IPS-NIHi7 (cell line): ENCODE results near the gene VSX2.
A peak's percentile ranks its signal among the peaks of the same experiment; 100 is the strongest.

Experiments used
- DNase-seq: peaks from one replicate; pipeline ENCODE4 v3.0.0; 2012; ENCODE audit warnings: mixed read lengths; ENCODE audit errors: extremely low spot score

Gene VSX2

DNA sequence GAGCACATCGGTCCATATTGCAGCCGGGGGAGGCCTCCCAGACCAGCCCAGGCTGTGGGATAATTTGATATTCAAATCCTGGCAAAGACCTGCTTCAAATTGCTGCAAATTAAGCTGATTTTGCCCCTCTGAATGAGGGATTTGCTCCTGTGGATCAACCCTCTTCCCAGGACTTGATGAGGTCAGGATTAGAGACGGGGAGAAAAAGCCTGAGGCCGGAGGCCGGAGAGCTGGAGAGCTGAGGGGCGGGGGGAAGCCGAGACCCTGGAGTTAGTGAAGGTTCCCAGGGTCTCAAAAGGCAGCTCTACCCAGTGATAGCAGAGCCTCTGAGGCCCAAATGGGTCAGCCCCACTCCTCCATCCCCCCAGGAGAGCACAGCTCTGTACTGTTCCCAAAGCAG lies 17.5 kb upstream of the VSX2 start:
- DNase-seq: no peak

DNA sequence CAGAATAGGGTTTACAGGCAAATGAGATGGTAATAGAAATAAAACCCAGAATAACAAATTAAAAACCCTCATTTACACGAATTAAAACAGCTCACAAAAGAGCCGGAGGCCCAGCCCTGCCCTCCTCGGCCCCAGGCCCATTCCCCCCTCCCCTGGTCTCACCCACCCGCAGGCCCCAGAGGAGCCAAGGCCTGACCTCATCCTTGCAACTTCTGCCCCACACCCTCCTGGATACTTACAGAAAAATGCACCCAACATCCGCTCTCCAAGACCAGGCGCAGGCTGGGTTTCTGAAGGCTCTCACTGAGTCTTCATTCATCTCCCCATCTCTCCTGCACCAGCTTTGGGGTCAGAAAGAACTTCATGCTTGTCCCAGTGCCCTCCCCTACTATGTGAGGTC lies 16.2 kb upstream of the VSX2 start:
- no peak for DNase-seq

DNA sequence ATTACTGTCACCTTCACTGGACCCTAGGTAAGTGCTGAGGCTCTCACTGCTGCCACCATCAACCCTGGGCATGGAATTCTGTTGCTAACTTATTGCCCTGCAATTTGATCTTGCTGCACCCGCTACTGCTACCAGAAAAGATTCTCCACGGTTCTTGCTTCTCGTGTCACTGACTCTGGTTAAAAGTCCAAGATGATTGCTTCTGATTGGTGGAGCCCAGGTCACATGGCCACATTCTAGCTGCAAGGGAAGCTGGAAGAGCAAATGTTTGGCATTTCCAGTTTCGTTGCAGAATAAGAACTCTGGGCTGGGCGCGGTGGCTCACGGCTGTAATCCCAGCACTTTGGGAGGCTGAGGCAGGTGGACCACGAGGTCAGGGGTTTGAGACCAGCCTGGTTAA lies 7.5 kb upstream of the VSX2 start:
- DNase-seq: no peak

DNA sequence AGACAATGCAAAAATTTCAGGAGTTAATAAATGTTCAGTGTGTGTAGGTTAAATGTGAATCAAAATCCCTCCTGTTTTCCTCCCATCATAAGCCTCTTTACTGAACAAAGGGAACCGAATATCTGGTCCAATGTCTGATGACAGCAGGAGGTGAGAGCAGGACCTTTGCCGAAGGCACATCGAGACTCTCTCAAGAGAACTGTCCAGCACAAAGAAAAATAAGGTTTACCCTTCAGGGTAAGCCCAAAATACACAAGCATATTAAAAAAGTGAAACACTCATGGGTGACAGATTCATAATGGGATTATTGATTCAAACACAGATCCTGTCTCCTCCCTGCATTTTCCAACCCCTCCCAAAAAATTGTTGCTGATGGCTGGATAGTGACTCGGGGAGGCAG lies 4.2 kb upstream of the VSX2 start:
- no peak for DNase-seq

DNA sequence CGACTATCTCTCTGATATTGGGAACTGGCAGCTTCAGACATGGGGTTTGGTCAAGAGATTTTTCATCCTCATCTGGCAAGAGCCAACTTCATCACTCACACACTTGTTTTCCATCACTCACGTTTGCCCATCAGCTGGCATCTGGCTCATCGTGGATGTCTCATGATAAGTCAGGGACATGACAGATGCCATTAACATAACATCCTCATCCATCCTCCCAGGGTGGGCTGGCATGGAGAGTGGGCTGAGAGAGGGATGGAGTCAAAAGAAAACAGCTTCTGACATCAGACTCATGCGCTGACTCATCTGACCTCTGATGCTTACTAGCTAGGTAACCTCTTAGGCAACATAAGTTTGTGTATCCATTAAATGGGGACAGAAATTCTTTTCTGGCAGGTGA lies 1.8 kb upstream of the VSX2 start:
- DNase-seq: no peak

DNA sequence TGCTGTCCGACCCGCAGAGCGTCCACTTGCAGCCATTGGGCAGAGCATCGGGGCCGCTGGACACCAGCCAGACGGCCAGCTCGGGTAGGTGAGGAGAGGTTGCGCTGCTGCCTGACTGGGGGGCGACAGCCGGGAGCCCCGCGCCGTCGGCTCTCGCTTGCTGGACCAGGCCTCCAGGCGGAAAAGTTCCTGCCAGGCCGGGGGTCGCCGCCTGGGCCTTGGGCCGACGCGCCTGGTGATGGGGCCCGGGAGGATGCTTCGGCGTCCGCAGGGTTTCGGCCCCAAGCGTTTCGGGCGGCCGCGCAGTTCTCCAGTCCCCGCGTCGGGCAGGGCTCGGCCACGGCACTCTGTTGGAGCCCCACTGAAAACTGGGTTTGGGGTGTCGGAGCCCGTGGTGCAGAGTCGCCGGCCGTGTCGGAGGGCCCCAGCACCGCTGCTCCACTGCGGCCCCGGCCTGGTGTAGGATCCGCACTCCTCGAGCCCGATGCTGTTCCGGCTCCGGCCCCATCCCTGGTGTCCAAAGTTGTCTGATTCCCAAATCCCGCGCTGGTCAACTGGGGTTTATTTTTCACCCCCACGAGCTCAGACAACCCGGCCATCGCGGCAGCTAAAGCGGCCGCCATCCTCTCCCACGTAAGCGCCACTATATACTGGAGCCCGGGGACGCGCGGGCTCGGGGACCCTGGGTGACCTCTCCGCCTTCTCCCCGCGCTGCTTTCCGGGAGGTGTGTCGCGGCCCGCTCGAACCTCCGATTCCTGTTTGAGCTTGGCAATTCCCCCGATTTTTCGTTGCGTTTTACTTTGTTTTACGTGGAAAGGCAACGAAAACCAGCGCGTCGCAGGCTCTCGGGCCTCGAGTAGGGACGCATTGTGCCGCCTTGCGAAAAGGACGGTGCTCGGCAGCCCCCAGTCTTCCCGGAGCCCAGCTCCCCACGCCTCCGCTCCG lies 872 bp downstream of the VSX2 start:
- peak; percentile 44 for DNase-seq

DNA sequence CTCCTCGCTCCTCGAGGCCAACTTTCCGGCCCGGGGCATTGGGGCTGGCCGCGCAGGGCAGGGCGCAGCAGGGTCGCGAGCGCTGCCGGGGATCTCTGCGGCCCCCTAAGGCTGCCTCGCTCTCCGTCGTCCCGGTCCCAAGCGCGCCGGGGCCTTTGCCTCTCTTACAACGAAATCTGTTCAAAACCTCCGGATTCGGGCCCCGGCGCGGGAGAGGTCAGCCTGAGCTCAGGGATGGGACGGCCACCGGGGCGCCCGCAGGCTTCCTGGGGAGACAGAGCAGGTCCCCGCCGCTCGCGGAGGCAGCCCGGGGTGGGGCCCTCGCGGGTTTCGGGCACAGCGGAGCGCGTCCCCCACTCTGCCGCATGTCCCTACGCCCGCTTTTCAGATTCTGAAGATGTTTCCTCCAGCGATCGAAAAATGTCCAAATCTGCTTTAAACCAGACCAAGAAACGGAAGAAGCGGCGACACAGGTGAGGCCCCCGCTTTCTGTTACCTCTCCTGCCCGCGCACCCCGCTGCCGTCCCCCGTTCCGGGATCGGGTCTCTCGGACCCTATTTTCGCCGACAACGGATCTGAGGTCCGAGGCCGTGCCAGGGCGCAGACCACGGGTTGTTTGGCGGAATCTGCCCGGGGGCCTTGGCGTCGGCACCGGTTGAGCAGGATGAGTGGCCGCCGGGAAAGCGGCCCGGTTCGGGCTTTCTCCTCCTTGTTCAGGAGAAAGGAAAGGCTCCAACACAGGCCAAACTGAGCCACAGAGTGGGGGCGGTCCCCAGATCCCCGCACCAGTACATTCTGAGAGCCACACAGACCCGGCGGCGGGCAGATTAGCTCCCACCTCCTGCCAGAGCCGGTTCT lies 1.8 kb downstream of the VSX2 start:
- peak; percentile 55 for DNase-seq

DNA sequence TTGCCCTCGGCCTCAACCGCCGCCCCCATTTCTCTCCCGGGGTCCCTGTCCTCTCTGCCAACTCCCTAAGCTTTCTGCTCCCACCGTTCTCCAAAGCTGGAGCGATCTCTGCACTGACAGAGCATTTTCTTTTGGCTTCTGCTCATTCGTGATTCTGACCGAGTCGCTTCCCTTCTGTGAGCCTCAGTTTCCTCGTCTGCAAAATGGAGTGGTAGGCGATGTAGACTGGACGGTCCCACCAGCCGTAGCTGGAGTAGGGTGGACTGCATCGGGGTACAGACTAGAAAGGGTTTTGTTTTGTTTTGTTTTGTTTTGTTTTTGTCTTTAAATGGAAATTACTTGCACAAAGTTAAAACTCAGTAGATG lies 2.4 kb downstream of the VSX2 start:
- no peak for DNase-seq

DNA sequence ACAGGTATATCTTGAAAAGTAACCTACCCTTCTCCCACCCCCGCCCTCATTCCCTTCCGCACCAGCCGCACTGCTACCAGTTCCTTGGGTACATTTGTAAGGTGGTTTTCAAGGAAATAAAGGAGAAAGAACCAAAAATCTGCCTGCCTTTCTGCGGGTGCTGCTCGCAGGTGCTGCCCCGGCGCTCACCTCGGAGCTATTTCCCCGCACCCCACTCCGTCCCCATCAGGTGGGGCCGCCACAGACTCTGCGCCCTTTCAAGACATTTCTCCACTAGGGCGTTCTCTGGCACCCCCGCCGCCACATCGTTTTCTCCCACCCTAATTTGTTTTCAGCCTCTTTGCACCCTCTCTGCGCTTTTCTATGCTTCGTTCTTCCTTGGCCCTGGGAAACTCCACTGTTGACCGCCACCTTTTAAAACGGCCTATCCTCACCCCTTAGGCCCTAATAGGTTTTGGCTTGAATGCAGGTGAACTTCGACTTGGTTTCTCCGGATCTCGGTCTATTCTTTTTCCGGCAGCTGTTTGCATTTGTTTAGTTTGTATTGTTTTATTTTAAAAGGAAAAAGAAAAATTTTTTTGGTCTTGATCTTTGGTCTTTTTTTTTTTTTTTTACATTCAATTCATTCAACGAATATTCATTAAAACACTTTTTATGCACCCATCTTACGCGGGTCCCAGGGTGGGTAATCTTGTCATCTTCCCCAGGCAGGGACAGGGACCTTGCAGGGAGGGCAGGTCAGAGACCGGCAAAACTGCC lies 3.0 kb downstream of the VSX2 start:
- DNase-seq: no peak

DNA sequence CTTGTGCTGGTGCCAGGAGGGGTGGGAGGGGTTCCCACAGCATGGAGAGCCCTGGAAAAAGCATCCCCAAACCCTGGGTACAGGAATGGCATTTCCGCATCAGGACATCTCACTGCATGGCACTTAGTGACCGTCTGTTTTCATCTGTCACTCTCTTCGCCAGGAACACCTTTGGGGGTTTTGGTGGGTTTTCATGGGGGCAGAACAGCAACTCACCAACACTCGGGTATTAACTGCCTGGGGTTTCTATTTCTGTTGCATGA lies 3.5 kb downstream of the VSX2 start:
- DNase-seq: no peak

DNA sequence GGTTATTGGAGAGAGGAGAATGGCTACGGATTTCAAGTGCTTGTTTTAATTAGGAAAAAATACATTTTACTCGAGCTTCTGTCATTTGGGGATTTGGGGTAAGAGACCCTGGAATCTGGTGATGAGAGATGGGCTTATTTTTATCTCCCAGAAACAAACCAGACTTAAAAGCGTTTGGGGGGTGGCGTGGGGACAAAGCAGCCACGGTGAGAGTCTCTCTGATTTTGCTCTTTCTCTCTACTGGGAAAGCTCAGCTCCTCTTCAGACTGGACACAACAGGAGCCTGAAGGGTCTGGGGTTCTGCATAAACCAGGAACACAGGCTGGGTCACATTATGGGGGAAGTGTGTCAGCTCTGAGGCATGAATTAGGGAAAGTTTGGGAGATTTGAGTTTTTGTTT lies 3.8 kb downstream of the VSX2 start:
- no peak for DNase-seq

DNA sequence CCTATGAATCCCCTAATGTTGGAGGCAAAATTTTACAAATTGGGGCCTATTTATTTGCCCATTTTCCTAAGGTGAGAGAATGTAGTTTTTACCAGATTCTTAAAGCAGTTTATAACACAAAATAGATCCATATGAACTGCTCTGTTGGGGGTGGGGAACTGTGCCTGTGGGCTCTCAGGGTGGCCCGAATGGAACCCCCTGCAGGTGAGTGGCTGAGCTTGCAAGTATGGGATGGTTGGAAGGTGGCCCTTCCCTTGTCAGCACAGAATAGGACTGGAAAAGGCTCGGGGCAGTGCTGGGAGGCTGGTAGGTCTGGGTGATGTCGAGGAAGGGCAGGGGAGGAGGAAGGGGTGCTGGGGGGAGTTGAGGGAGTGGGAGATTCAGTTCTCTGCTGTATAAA lies 4.9 kb downstream of the VSX2 start:
- peak; percentile 52 for DNase-seq

DNA sequence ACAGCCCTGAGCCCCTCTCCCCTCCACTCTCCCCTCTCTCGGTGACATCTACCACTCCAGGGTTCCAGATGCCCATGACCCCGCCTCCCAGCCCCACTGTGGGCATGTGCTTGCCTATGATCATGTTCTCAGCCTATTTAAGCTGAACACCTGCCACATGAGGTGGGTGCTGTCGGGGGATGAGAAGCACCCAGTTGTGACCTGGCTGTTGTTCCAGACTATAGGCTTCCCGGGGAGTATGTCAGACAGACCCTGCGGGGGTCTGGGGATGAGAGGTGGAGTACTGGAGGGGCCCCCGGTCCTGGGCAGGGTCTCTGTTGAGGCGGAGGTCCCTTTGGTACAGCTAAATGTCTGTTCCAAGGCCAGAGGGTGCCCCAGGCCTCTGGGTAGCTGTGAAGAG lies 6.0 kb downstream of the VSX2 start:
- DNase-seq: no peak

DNA sequence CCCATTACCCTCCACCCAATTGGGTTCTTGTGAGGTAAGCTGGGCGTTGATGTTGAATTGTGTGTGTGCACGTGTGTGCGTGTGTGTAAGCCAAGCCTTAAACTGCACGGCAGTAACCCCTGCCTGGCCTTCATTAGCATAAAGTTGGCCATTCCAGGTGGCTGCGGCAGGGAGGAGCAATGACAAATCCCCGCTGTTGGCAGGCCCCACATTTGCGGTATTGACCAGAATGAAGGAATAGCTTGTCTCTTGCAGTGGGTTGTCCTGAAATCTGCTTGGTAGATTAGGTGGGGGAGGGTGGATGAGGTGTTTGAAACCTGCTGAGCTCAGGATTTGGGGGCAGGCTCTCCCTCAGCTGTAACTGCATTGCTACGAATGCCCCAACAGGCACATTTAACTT lies 7.3 kb downstream of the VSX2 start:
- DNase-seq: no peak

DNA sequence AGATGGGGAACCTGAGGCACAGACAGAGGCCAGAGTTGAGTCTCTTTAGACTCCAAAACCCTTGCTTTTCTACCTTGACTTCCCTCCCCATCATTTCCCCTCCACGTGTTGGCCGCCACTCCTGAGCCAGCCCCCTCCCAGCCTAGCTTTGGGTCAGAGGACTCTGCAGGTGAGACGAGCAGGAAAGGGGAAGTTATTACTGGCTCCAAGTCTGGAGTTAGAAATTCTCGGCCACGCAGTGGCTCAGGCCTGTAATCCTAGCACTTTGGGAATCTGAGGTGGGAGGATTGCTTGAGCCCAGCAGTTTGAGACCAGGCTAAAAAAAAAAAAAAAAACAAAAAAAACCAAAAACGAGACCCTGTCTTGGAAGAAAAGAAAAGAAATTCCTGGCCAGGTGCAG lies 8.8 kb downstream of the VSX2 start:
- DNase-seq: no peak

DNA sequence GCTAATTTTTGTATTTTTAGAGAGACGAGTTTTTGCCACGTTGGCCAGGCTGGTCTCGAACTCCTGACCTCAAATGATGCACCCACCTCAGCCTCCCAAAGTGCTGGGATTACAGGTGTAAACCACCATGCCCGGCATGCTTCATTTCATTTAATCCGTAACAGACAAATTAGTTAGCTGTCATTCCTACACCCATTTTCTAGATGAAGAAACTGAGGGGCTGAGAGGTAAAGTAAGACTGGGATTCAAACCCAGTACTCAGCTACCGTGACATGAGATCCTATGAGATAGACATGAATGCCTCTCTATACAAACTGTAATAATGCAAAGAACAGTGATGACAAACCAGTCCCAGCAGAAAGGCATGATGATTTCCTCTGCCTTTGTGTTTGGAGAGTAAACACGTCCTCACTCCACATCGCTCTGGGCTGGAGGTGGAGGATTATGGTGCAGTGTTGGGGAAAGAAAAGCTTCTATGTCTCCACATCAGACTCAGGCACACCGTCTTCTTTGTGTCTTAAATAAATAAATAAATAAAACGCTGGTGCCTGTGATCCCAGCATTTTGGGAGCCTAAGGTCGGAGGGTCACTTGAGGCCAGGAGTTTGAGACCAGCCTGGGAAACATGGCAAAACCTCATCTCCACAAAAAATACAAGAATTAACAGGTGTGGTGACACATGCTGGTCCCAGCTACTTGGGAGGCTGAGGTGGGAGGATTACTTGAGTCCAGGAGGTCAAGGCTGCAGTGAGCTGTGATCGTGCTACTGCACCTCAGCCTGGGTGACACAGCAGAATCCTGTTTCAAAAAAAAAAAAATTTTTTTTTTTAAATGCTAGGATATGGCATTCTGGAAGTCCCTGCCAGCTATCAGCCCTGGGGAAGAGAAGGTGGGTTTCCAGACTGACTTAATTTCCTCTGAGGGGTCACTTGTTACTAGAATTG lies 10.5 kb downstream of the VSX2 start:
- no peak for DNase-seq

DNA sequence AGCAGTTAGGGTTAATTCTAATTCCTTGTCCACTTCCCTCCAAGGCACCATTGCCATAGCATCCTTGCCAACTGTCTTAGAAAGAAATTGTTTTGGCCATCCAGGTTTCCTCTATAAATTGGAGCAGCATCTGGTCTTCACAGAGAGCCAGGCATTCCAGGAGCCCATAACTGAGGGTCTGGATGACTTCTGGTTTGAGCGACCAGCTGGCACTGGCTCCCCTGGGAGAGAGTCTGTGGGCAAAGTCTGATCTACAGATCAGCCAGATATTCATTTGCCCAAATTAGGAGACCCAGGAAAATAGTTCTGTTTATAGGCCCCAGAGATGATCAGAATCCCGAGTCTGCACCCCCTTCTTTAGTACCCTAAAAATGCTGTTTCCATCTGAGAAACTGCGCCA lies 16.0 kb downstream of the VSX2 start:
- no peak for DNase-seq

DNA sequence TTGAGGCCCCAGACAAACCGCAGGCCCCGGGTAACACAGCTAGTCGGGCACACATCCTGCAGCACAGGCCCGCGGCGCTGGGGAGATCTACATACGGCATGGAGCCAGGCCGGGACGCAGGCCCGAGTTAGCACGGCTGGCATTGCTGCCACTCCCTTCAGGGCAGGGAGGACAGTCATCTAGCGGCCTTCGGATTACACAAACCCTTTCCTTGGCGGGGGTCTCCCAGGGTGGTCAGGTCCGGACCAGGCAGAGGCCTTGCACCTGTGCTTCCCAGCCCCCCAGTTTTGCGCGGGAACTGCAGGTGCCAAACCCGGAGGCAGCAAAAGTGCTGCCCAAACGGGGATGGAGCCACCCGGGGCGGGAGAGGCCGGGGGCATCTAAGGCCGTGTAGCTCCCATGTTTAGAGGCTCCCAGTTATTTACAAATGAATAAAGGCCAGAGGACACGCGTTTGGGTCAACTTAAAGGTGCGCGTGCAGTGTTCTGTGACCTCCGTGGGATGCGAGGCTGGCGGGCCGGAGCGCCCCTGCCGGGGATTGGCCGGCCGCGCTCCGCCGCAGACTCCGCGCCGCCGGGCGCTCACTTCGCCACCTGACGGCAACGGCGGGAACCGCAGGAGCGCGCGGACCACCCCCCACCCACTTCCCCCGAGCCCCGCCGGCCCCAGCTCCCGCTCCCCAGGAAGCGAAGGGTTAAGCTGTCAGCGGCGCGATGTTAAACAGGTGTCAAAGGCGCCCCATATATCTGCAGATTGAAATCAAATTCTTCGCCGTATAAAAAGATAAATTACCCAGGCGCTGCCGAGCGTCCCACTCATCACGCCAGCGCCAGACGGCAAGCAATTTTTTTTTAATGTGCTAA lies 18.1 kb downstream of the VSX2 start:
- DNase-seq: peak; percentile 91

DNA sequence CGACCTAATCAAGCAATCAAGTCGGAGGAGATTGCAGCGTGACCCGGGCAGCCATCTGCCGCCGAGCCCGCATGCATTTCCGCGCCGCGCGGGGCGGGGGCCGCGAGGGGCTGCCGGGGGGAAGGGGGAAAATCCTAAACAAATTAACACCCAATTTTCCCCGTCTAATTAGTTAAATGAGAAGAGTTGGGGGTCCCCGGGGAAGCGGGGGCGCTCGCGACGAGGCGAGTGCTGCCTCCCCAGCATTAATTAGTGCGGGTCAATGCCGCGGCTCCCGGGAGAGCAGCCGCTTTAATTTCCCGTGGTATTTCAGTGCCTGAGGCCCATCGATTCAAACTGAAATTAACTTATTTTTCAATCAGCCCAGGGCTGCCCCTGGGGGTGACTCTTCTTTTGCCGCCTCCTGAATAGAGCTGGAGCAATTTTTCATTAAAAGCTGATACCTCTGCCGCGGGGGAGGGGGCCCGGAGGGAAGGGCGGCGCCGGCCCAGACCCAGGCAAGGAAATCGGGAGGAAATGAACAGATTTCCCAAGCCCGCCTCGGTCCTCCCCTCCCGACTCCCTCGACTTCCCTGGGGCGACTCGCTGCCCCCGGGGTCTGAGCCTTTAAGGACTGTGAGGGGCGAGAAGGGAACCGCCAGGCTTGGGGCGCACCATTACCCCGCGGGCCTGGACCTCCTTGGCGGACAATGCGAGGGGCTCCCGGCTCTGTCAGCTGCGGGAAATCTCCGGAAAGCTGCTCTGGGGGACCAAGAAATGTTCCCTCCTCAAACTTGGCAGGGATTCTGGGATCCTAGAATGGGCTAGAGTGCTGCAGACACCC lies 18.9 kb downstream of the VSX2 start:
- no peak for DNase-seq

DNA sequence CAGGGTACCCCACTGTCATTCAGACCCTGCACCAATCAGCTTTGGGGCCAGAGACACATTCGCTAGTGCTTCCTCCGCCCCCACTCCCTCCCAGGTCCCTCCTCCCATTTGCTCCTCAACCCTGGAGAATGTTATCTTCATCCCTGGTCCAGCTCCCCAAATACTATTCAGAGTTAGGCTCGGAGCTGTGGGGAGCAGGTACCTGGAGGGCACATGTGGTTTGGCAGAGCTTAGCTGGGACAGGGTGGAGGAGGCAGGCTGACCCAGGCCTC lies 19.5 kb downstream of the VSX2 start:
- DNase-seq: no peak
